Adipocyte (in vitro differentiated cells): ENCODE measurements around the gene PSMB4.
A peak's percentile ranks its signal among the peaks of the same experiment; 100 is the strongest.
"Not testable (repeated sequence)": the region's sequence is repeated elsewhere in the genome, so short reads cannot be mapped to it uniquely, and the experiment has no call there.

ENCODE experiments used
- DNase-seq: peaks from one replicate; pipeline ENCODE4 v3.0.0-alpha.2; 2015; ENCODE audit warnings: low read depth
- H3K27me3 ChIP-seq: replicated peaks from 2 replicates; pipeline ENCODE4 v1.7.0; 2013; ENCODE audit warnings: mild to moderate bottlenecking, low read length, moderate library complexity; ENCODE audit not compliant: control insufficient read depth, insufficient read depth
- H3K36me3 ChIP-seq: 2 replicates; pipeline ENCODE4 v1.7.0; 2013; ENCODE audit warnings: low read length, mild to moderate bottlenecking, moderate library complexity; ENCODE audit not compliant: control insufficient read depth, insufficient read depth, severe bottlenecking
- H3K4me1 ChIP-seq: 2 replicates; pipeline ENCODE4 v1.7.0; 2013; ENCODE audit warnings: mild to moderate bottlenecking, low read length, moderate library complexity; ENCODE audit not compliant: control insufficient read depth, insufficient read depth
- H3K4me3 ChIP-seq: 2 replicates; pipeline ENCODE4 v1.7.0; 2013; ENCODE audit warnings: mild to moderate bottlenecking, low read length, moderate library complexity
- H3K9ac ChIP-seq: 2 replicates; pipeline ENCODE4 v1.7.0; 2013; ENCODE audit warnings: mild to moderate bottlenecking, low read length, moderate library complexity
- H3K9me3 ChIP-seq: 2 replicates; pipeline ENCODE4 v1.7.0; 2013; ENCODE audit warnings: mild to moderate bottlenecking, low read length, moderate library complexity; ENCODE audit not compliant: control insufficient read depth

The PSMB4 gene

DNA sequence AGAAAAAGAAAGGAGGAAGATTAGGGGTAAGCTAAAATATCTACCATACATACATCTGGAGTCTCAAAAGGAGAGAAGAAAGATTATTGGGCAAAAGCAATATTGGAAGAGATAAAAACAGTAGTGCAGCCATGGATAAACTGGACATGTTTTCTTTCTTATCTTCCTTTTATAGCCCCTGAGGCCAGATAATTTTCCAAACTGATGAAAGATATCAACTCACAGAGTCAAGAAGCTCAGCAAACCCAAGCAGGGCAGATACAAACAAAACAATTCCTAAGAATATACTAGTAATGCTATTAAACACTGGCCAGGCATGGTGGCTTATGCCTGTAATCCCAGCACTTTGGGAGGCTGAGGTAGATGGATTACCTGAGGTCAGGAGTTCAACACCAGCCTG is 5.8 kb upstream of the PSMB4 start:
- no peaks in the 10 kb centered on the region for H3K27me3 ChIP-seq
- no peak overlapping the region for H3K4me3 ChIP-seq
- no peaks in the 10 kb centered on the region for H3K4me1 ChIP-seq
- DNase-seq: no peak
- no peaks in the 10 kb centered on the region for H3K36me3 ChIP-seq
- H3K9me3 ChIP-seq: peaks cover 3% of the 10 kb centered on the region
- H3K9ac ChIP-seq: no peak overlapping the region

DNA sequence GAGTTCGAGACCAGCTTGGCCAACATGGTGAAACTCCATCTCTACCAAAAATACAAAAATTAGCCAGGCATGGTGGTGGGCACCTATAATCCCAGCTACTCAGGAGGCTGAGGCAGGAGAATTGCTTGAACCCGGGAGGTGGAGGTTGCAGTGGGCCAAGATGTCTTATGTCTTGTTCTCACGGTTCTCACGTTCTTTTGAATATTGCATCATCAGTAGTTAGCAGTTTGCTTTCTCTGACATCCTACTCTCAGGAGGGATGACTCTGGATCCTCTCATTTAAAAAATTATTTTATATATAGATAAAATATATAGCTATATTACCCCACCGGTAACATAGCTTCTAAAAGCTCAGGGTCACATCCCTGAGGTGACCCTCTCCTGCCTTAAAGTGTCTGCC is 3.1 kb upstream of the PSMB4 start:
- H3K4me3 ChIP-seq, H3K9ac ChIP-seq, H3K27me3 ChIP-seq, H3K36me3 ChIP-seq, H3K9me3 ChIP-seq, DNase-seq: not testable (repeated sequence)
- H3K4me1 ChIP-seq: peaks cover 11% of the 10 kb centered on the region

GRCh38 chr1:151401125-151401788 is 1.9 kb downstream of the PSMB4 start:
- no peaks in the 10 kb centered on the region for H3K27me3 ChIP-seq
- H3K4me1 ChIP-seq: peaks cover 19% of the 10 kb centered on the region
- peaks cover 58% of the 10 kb centered on the region for H3K36me3 ChIP-seq
- peak overlapping the region; percentile 100 for H3K4me3 ChIP-seq
- H3K9ac ChIP-seq: peak overlapping the region; percentile 96
- peak; percentile 14 for DNase-seq
- H3K9me3 ChIP-seq: no peaks in the 10 kb centered on the region

DNA sequence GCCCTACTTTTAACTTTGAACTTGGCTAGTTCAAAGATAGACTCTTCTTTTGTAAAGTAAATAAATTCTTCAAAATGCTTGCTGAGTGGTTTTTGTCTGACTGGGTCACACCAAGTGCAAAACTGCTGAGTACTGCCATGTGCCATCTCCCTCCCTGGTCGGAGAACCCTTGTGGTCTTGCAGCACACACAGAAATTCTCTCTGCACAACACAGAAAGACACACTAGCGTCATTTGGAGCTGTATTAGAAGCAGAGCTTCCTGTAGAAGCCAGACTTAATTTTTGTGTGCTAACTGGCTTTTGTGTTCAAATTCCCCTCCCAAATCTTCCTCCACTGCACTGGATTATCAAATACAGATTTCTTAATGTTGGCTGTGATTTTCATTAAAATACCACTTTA is 2.5 kb downstream of the PSMB4 start:
- Histone ChIP-seq H3K36me3 (peaks cover 64% of the 10 kb centered on the region), H3K4me3 (no peak overlapping the region), H3K9ac (no peak overlapping the region), H3K27me3 (no peaks in the 10 kb centered on the region), H3K9me3 (no peaks in the 10 kb centered on the region), H3K4me1 (peaks cover 19% of the 10 kb centered on the region)
- DNase-seq: no peak

- Histone ChIP-seq H3K4me1 (peaks cover 19% of the 10 kb centered on the region), H3K36me3 (peaks cover 73% of the 10 kb centered on the region), H3K27me3 (no peaks in the 10 kb centered on the region), H3K9ac (no peak overlapping the region), H3K9me3 (no peaks in the 10 kb centered on the region), H3K4me3 (no peak overlapping the region)
- no peak for DNase-seq
Measured at GRCh38 chr1:151402764-151403163, 3.4 kb downstream of the PSMB4 start.

- H3K4me1 ChIP-seq: peaks cover 19% of the 10 kb centered on the region
- peaks cover 81% of the 10 kb centered on the region for H3K36me3 ChIP-seq
- no peaks in the 10 kb centered on the region for H3K9me3 ChIP-seq
- no peak overlapping the region for H3K9ac ChIP-seq
- no peaks in the 10 kb centered on the region for H3K27me3 ChIP-seq
- no peak for DNase-seq
- no peak overlapping the region for H3K4me3 ChIP-seq
Measured at GRCh38 chr1:151403612-151404011, 4.2 kb downstream of the PSMB4 start.

DNA sequence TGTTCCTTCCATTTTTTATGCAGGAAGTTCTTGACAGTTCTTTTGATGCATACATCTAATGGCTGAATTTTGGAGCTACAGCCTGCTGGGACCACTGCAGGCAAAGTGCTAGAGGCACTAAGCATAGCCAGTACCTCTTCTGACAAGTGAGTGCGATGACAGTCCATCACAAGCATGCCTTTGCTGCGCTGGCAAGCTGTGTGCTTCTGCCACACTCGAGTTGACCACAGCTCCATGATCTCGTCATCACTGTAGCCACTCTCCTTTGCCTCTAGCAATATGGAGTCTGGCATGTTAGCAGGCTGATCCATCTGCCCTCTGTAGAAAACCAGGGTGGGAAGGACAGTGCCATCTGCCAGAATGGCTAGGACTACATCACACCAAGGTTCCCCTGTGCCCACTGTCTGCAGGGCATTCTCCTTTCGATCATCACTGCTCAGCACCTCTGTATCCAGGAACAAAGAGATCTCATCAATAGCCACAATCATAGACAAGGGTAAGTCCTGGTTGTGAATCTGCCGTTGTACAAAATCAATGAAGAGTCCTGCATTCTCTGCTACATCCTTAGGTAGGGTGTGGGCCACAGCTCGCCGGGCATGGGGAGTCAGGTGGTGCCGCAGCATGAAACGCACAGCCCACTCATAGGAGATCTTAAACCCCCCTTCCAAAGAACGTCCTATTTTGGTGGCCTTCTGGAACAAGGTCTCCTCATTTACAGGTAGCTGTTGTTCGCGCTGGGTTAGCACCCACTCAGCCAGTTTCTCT is 6.0 kb downstream of the PSMB4 start:
- Histone ChIP-seq H3K9ac (no peak overlapping the region), H3K27me3 (no peaks in the 10 kb centered on the region), H3K4me3 (no peak overlapping the region), H3K36me3 (peaks cover 98% of the 10 kb centered on the region), H3K4me1 (peaks cover 22% of the 10 kb centered on the region), H3K9me3 (no peaks in the 10 kb centered on the region)
- DNase-seq: no peak

GRCh38 chr1:151406176-151406575 is 6.8 kb downstream of the PSMB4 start:
- Histone ChIP-seq H3K36me3 (peaks cover 98% of the 10 kb centered on the region), H3K9ac (no peak overlapping the region)

DNA sequence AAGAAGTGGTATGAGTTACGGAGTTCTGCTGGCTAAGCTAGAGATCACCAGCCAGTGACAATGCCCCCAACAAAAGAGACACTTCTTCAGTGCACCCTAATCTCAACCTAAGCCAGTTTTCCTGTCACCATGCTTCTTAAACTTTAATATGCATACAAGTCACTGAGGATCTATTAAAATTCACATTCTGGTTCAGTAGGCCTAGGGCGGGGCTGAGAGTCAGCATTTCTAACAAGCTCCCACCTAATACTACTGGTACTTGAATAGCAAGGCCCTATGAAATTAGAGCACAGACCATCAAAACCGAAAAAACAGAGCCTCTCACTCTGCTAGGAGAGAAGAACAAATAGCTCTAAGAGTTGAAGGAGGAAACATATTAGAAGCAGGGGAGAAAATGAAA is 7.9 kb downstream of the PSMB4 start:
- no peaks in the 10 kb centered on the region for H3K27me3 ChIP-seq
- H3K4me1 ChIP-seq: peaks cover 6% of the 10 kb centered on the region
- DNase-seq: no peak
- H3K4me3 ChIP-seq: no peak overlapping the region
- H3K36me3 ChIP-seq: peaks cover 98% of the 10 kb centered on the region
- no peak overlapping the region for H3K9ac ChIP-seq
- no peaks in the 10 kb centered on the region for H3K9me3 ChIP-seq

More at GRCh38 chr1:151406176-151406575, 6.8 kb downstream of the PSMB4 start:
- Histone ChIP-seq H3K9me3 (no peaks in the 10 kb centered on the region), H3K4me1 (peaks cover 14% of the 10 kb centered on the region), H3K4me3 (no peak overlapping the region), H3K27me3 (no peaks in the 10 kb centered on the region)
- no peak for DNase-seq

DNA sequence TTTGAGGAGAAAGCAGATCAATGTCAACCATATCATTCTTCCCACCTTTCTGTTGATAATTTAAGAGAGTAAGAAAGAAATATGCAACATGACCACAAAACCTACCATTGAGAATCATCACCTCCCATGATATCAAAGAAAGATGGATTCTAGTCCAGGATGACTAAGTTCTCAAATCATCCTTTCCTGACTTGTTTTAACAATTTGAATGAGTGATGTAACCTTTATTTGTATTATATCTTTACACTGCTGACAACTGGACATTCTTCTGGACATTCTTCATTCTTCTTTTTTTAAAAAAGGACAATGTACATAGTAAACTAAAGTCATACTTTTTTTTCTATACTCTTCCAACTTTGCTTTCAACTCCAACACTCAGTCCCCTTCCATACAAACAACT is 9.5 kb downstream of the PSMB4 start:
- Histone ChIP-seq H3K4me1 (peaks cover 6% of the 10 kb centered on the region), H3K27me3 (no peaks in the 10 kb centered on the region), H3K9me3 (no peaks in the 10 kb centered on the region), H3K9ac (no peak overlapping the region), H3K4me3 (no peak overlapping the region), H3K36me3 (peaks cover 93% of the 10 kb centered on the region)
- no peak for DNase-seq

- no peak overlapping the region for H3K4me3 ChIP-seq
- no peak overlapping the region for H3K9ac ChIP-seq
- no peak for DNase-seq
- no peaks in the 10 kb centered on the region for H3K27me3 ChIP-seq
- peaks cover 73% of the 10 kb centered on the region for H3K36me3 ChIP-seq
- peaks cover 11% of the 10 kb centered on the region for H3K4me1 ChIP-seq
- H3K9me3 ChIP-seq: no peaks in the 10 kb centered on the region
Measured at GRCh38 chr1:151411884-151412283, 12.5 kb downstream of the PSMB4 start.
